ENCODE results near the gene PLOD3.

PLOD3 gene

DNA sequence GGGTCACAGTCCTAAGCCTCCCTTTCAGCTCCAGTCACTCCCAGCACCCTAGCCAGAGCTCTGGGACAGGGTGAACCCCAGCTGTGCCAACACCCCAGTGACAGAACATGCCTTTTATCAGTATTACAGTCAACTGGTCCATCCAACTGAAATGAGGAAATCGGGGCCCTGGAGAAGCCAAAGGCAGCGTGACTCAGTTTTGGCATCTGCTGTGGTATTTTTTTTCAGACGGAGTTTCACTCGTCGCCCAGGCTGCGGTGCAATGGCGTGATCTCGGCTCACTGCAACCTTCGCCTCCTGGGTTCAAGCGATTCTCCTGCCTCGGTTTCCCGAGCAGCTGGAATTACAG lies 23.6 kb upstream of the PLOD3 start:
- H3K27ac ChIP-seq = no peak overlapping the region
- TF ChIP-seq CTCF (conservative IDR thresholded peaks at IDR 0.05) = no peak

DNA sequence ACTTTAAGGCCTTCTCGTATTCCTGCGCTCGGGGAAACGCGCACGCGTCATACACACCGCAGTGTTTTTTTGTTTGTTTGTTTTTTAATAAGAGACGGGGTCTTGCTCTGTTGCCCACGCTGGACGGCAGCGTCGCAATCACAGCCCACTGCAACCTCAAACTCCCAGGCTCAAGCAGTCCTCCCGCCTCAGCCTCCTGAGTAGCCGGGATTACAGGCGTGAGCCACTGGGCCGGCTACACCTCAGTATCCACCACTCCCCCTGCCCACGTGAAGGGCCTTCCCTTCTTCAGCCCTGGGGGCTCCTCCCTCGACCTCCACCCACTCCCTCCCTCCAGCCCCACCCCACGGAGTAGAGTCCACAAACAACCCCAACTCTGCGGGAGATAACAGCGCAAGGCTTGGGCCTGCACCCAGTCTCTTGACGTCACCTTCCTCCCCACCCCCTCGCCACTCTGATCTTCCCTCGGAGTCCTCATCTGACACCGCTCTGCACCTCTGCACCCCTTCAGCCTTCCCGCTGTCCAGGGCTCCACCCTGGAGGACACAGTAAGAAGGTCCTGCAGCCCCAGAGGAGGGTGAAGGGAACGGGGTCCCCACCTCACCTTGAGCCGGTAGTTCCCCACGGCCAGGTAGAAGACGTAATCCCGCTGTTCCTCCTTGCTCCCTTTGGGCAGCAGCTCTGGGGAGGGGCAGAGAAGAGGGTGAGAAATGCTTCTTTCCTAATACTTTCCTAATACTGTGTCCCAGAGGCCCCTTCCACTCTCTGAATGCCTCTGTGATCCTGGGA lies 23.0 kb upstream of the PLOD3 start:
- no peak overlapping the region for H3K27ac ChIP-seq
- no peak for TF ChIP-seq CTCF (conservative IDR thresholded peaks at IDR 0.05)

DNA sequence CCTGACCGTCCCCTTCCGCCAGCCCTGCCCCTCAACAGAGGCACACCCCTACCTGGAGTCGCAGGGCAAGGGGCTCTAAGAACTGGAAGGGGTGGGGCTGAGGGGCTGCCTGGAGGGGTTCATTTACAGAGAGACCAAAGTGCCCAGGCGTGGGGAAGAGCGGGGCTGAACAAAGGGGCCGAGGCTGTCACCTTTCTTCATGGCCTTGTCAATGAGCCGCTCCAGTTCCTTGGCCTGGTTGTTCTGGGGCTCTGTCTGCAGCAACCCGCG lies 22.5 kb upstream of the PLOD3 start:
- H3K27ac ChIP-seq = no peak overlapping the region
- no peak for TF ChIP-seq CTCF (conservative IDR thresholded peaks at IDR 0.05)

GRCh38 chr7:101239191-101239950 lies 22.0 kb upstream of the PLOD3 start:
- no peak overlapping the region for H3K27ac ChIP-seq
- no peak for TF ChIP-seq CTCF (conservative IDR thresholded peaks at IDR 0.05)

GRCh38 chr7:101238226-101239182 lies 21.1 kb upstream of the PLOD3 start:
- no peak overlapping the region for H3K27ac ChIP-seq
- TF ChIP-seq CTCF (conservative IDR thresholded peaks at IDR 0.05) = no peak

- TF ChIP-seq CTCF (conservative IDR thresholded peaks at IDR 0.05) = no peak
- H3K27ac ChIP-seq = no peak within 1 kb of the TSS
Measured at GRCh38 chr7:101237206-101238067, 20.1 kb upstream of the PLOD3 start, which contains the start of gene CLDN15. Gene CLDN15 (minus strand): TSS chr7:101237802. CDS start chr7:101237581, 221 bp downstream.
